GM12878 (cell line): ENCODE measurements around the gene FLVCR2.

Experiments used
- BACH1 ChIP-seq: fragments of 450-650 bp; IDR thresholded peaks from 2 replicates; pipeline ENCODE4 v1.6.1; 2017; ENCODE audit warnings: mild to moderate bottlenecking, borderline replicate concordance
- CTCF ChIP-seq, 3 experiments: IDR thresholded peaks in 2 of 3; conservative IDR thresholded peaks in 1 of 3; 2 replicates each; pipeline ENCODE4 v1.5.1; 2011; ENCODE audit warnings: low read depth in 3 of 3, low read length in 3 of 3, mild to moderate bottlenecking in 3 of 3, control low read depth in 2 of 3, moderate library complexity in 2 of 3, inconsistent platforms in 1 of 3, mixed read lengths in 1 of 3; ENCODE audit not compliant: control insufficient read depth in 2 of 3, insufficient read depth in 1 of 3; ENCODE audit errors: extremely low read depth in 1 of 3
- EZH2 ChIP-seq: IDR thresholded peaks from 2 replicates; pipeline ENCODE4 v1.6.1; 2012; ENCODE audit warnings: low read depth, mild to moderate bottlenecking, control low read depth, inconsistent platforms, low read length, borderline replicate concordance; ENCODE audit not compliant: control insufficient read depth
- MYC ChIP-seq: IDR thresholded peaks from 2 replicates; pipeline ENCODE4 v1.6.1; 2011; ENCODE audit warnings: mild to moderate bottlenecking, low read length, moderate library complexity, inconsistent platforms; ENCODE audit not compliant: insufficient read depth, insufficient replicate concordance, insufficient read length, severe bottlenecking
- NFIC ChIP-seq: IDR thresholded peaks from 2 replicates; pipeline ENCODE4 v1.6.1; 2012; ENCODE audit warnings: low read depth, mild to moderate bottlenecking, inconsistent platforms, low read length, moderate library complexity
- PKNOX1 ChIP-seq: fragments of 450-650 bp; IDR thresholded peaks from 2 replicates; pipeline ENCODE4 v1.6.1; 2016; ENCODE audit warnings: mild to moderate bottlenecking
- POLR2A ChIP-seq: IDR thresholded peaks from 2 replicates; pipeline ENCODE4 v1.6.1; 2011; ENCODE audit warnings: low read depth, mild to moderate bottlenecking, low read length
- POLR2AphosphoS5 ChIP-seq: IDR thresholded peaks from 2 replicates; pipeline ENCODE4 v1.6.1; 2011; ENCODE audit warnings: mild to moderate bottlenecking, low read length, inconsistent platforms
- POU2F2 ChIP-seq: IDR thresholded peaks from 3 replicates; pipeline ENCODE4 v1.6.1; 2011; ENCODE audit warnings: low read depth, mild to moderate bottlenecking, low read length, borderline replicate concordance
- RAD51 ChIP-seq: fragments of 450-650 bp; IDR thresholded peaks from 2 replicates; pipeline ENCODE4 v1.6.1; 2016; ENCODE audit warnings: moderate library complexity, mild to moderate bottlenecking, inconsistent platforms
- SIX5 ChIP-seq: IDR thresholded peaks from 2 replicates; pipeline ENCODE4 v1.6.1; 2011; ENCODE audit warnings: mild to moderate bottlenecking, low read depth, low read length, moderate library complexity; ENCODE audit not compliant: severe bottlenecking
- SRF ChIP-seq, 2 experiments: IDR thresholded peaks; 2 replicates each; pipeline ENCODE4 v1.6.1; 2011; ENCODE audit warnings: low read depth in 2 of 2, low read length in 2 of 2, mild to moderate bottlenecking in 1 of 2, moderate library complexity in 1 of 2
- TCF3 ChIP-seq: IDR thresholded peaks from 2 replicates; pipeline ENCODE4 v1.6.1; 2012; ENCODE audit warnings: low read depth, mild to moderate bottlenecking, low read length, borderline replicate concordance; ENCODE audit not compliant: insufficient read depth
- ZNF274 ChIP-seq: IDR thresholded peaks from one replicate; pipeline ENCODE4 v1.8.0; 2011; ENCODE audit not compliant: insufficient read length, insufficient read depth

GRCh38 chr14:75533791-75534555 is 44.4 kb upstream of the FLVCR2 start:
- TF ChIP-seq SRF (IDR thresholded peaks at IDR 0.05; ENCODE audit: low read depth in 2 of 2, low read length in 2 of 2), result no peak
- no peak for TF ChIP-seq TCF3
- TF ChIP-seq ZNF274, result no peak
- TF ChIP-seq CTCF (IDR thresholded peaks at IDR 0.05 in 2 of 3, conservative IDR thresholded peaks at IDR 0.05 in 1 of 3; ENCODE audit: control insufficient read depth in 2 of 3, extremely low read depth in 1 of 3, insufficient read depth in 1 of 3, low read depth in 3 of 3, low read length in 3 of 3), result no peak
- TF ChIP-seq NFIC, result no peak
- TF ChIP-seq EZH2, result no peak
- TF ChIP-seq POLR2AphosphoS5, result no peak
- no peak for TF ChIP-seq RAD51
- no peak for TF ChIP-seq POLR2A
- TF ChIP-seq BACH1, result no peak
- no peak for TF ChIP-seq MYC
- TF ChIP-seq SIX5, result no peak
- TF ChIP-seq PKNOX1, result no peak
- TF ChIP-seq POU2F2, result no peak
